Fibroblast of skin of abdomen (primary cell): ENCODE measurements around the gene PRND.
"Not testable (repeated sequence)": the region's sequence is repeated elsewhere in the genome, so short reads cannot be mapped to it uniquely, and the experiment has no call there.

Source experiments
- DNase-seq: peaks from one replicate; pipeline ENCODE4 v3.0.0-alpha.2; 2013

PRND gene

GRCh38 chr20:4708856-4709255 lies 12.9 kb upstream of the PRND start:
- DNase-seq = no peak

- DNase-seq = no peak
Measured at GRCh38 chr20:4709261-4710105, 12.2 kb upstream of the PRND start.

- no peak for DNase-seq
Measured at GRCh38 chr20:4710106-4710475, 11.6 kb upstream of the PRND start.

- DNase-seq = no peak
Measured at GRCh38 chr20:4711511-4711910, 10.2 kb upstream of the PRND start.

- DNase-seq = no peak
Measured at GRCh38 chr20:4713401-4713800, 8.3 kb upstream of the PRND start.

- DNase-seq = no peak
Measured at GRCh38 chr20:4714818-4715217, 6.9 kb upstream of the PRND start.

- DNase-seq = no peak
Measured at GRCh38 chr20:4717816-4718570, 3.7 kb upstream of the PRND start.

GRCh38 chr20:4719190-4719589 lies 2.5 kb upstream of the PRND start:
- DNase-seq = no peak

- DNase-seq = peak; percentile 76
Measured at GRCh38 chr20:4720041-4720976, 1.4 kb upstream of the PRND start.

GRCh38 chr20:4720977-4721349 lies 746 bp upstream of the PRND start:
- no peak for DNase-seq

GRCh38 chr20:4722571-4722970 lies 862 bp downstream of the PRND start:
- no peak for DNase-seq

- no peak for DNase-seq
Measured at GRCh38 chr20:4722993-4723392, 1.3 kb downstream of the PRND start.

GRCh38 chr20:4723553-4723952 lies 1.8 kb downstream of the PRND start:
- DNase-seq = not testable (repeated sequence)

GRCh38 chr20:4724459-4725262 lies 3.0 kb downstream of the PRND start:
- no peak for DNase-seq

GRCh38 chr20:4725263-4725550 lies 3.5 kb downstream of the PRND start:
- no peak for DNase-seq

- peak; percentile 70 for DNase-seq
Measured at GRCh38 chr20:4726710-4727397, 5.1 kb downstream of the PRND start.

GRCh38 chr20:4728120-4728760 lies 6.5 kb downstream of the PRND start:
- peak; percentile 42 for DNase-seq

GRCh38 chr20:4729265-4729664 lies 7.6 kb downstream of the PRND start:
- DNase-seq = no peak

- peak; percentile 13 for DNase-seq
Measured at GRCh38 chr20:4730780-4731179, 9.1 kb downstream of the PRND start.

GRCh38 chr20:4736875-4737274 lies 15.2 kb downstream of the PRND start:
- no peak for DNase-seq
